Spleen (tissue), 11 donors: ENCODE results near the gene SCAMP3. TPM values are rescaled to one million over a fixed set of nuclear protein-coding genes. Genes with fewer than 3 reads are reported as not detected.

ENCODE experiments used
- DNase-seq: peaks from one replicate; pipeline ENCODE4 v3.0.0-alpha.2; 2020
- H3K27ac ChIP-seq, 8 donors: fragments of 200-600 bp; sonication (generic) in 7 of 8; 1 replicate in 4 of 8; 2 replicates in 4 of 8; pipeline versions ENCODE4 v1.5.0 to v1.8.0; 2016 to 2021; ENCODE audit warnings: inconsistent platforms in 4 of 8, mild to moderate bottlenecking in 4 of 8, moderate library complexity in 1 of 8
- H3K27me3 ChIP-seq, 7 donors: fragments of 200-600 bp; sonication (generic) in 6 of 7; replicated peaks in 1 of 7; 1 replicate in 4 of 7; 2 replicates in 3 of 7; pipeline versions ENCODE4 v1.5.0 to v1.8.0; 2016 to 2021; ENCODE audit warnings: inconsistent platforms in 3 of 7, mild to moderate bottlenecking in 1 of 7
- H3K36me3 ChIP-seq, 6 donors: fragments of 200-600 bp; sonication (generic) in 5 of 6; 1 replicate in 4 of 6; 2 replicates in 2 of 6; pipeline versions ENCODE4 v1.5.0 to v1.8.0; 2016 to 2021; ENCODE audit warnings: inconsistent platforms in 2 of 6
- H3K4me1 ChIP-seq, 6 donors: fragments of 200-600 bp; sonication (generic) in 5 of 6; 1 replicate in 3 of 6; 2 replicates in 3 of 6; pipeline versions ENCODE4 v1.5.0 to v1.8.0; 2016 to 2021; ENCODE audit warnings: inconsistent platforms in 3 of 6
- H3K4me3 ChIP-seq, 8 donors: fragments of 200-600 bp; sonication (generic) in 7 of 8; 1 replicate in 4 of 8; 2 replicates in 4 of 8; pipeline versions ENCODE4 v1.5.0 to v1.8.0; 2016 to 2021; ENCODE audit warnings: inconsistent platforms in 4 of 8, mild to moderate bottlenecking in 4 of 8, moderate library complexity in 2 of 8
- H3K9me3 ChIP-seq, 8 donors: fragments of 200-600 bp; sonication (generic) in 7 of 8; 1 replicate in 4 of 8; 2 replicates in 4 of 8; pipeline versions ENCODE4 v1.5.0 to v1.8.0; 2016 to 2021; ENCODE audit warnings: inconsistent platforms in 4 of 8
- POLR2A ChIP-seq, 3 donors: fragments of 450-650 bp; IDR thresholded peaks; one replicate each; pipeline ENCODE4 v1.5.1; 2017; ENCODE audit warnings: antibody characterized with exemption in 3 of 3, mild to moderate bottlenecking in 1 of 3
- POLR2AphosphoS5 ChIP-seq, 3 donors: sonication (generic); formaldehyde crosslinking; IDR thresholded peaks; one replicate each; pipeline ENCODE4 v1.5.1; 2017; ENCODE audit warnings: antibody characterized with exemption in 3 of 3
- WGBS, 5 donors: extraction: QIAGEN DNeasy Blood & Tissue Kit in 3 of 5; methylation state at CpG; one replicate each; pipeline versions ENCODE4 v1.1.5 to v1.1.7; 2013 to 2018; 5-methylcytosine and 5-hydroxymethylcytosine counted together
- intact Hi-C: fragments of 100-400 bp; cut with DNase I; formaldehyde crosslinking; loops from one replicate; pipeline ENCODE4 v1.15.0; 2023; ENCODE audit warnings: low total_unique reads
- polyA plus RNA-seq, 3 donors: library from polyadenylated mRNA; stranded (reverse); fragments of 200-250 nt; gene quantifications; one replicate each; pipeline ENCODE4 v1.2.1, GENCODE V29; 2013
- total RNA-seq, 7 donors: library from RNA; depleted of rRNA in 3 of 7; stranded (reverse); fragments of >200 nt in 3 of 7; fragmentation: NEBNext Ultra II Directional in 4 of 7; extraction: Animal tissue kit (Norgen Biotek cat#: 25700) in 4 of 7; gene quantifications; one replicate each; pipeline versions ENCODE4 v1.1.0 to v1.2.1, GENCODE V29; 2016 to 2021
- TF ChIP-seq, protein P1 (sequence below), 11 experiments: fragments of 200-600 bp in 7 of 11; fragments of 450-650 bp in 4 of 11; sonication (generic) in 4 of 11; IDR thresholded peaks in 8 of 11; conservative IDR thresholded peaks in 3 of 11; 1 replicate in 7 of 11; 2 replicates in 4 of 11; pipeline versions ENCODE4 v1.4.0 to v1.8.0; 2016 to 2021; ENCODE audit warnings: antibody characterized with exemption in 11 of 11, inconsistent platforms in 4 of 11, mild to moderate bottlenecking in 1 of 11
- donor health status: healthy with polysubstance abuse.
- donor health status: DM: no; HTN: no; CAD: no; lungs with moderate emphysema.
- donor health status: DM: no; HTN: no; CAD: no.
- donor health status: Bipolar disorder and iron deficiency.
- donor health status: healthy.
- donor health status: DM: no; HTN: no; CAD: no.
- donor health status: DM: yes; HTN: yes; CAD: no.

Gene SCAMP3
- total and polyA plus RNA-seq, 10 donors, result 46.5 to 59.9 (median 50.8) TPM

DNA sequence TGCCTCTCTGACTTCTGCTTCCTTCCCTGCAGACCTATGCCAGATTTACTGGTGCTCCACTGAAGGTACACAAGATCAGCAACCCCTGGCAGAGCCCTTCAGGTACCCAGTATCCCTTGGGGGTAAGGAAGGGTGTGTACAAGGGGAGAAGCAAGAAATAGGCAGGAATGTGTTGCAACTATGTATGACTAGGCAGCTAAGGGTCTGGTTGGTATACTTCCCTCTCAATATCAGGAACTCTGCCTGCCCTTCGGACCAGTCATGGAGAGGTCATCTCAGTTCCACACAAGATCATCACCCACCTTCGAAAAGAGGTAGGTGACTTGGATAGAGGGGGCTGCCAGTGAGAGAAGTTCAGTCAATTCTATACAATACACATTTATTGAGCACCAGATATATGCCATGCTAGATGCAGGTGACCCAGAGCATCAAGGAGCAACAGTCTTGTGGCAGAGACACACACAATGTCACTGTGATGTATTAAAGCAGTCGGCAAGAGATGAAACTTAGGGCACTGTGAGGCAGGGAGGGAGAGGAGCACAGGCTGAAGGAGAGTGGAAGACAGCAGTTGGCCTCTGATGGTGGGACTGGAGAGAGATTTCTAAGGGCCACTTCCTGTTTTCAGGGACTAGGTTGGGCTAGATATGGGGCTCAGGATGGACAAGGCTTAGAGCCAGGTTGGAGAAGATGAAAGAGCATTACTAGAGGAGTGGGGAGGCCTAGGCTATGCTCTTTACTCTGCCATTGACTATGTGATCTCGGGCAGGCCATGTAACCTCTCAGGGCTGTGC is 51.7 kb downstream of the SCAMP3 start:
- Histone ChIP-seq H3K36me3 (peaks cover 0 to 38% (median 0%) of the 10 kb centered on the region in 6 donors), H3K27ac (peak overlapping the region in 7 of 8 donors; percentile 96 to 100 (median 99)), H3K4me1 (peaks cover 20 to 60% (median 36%) of the 10 kb centered on the region in 6 donors), H3K27me3 (no peaks in the 10 kb centered on the region), H3K4me3 (peak overlapping the region in 4 of 8 donors; percentile 7 to 93 (median 23)), H3K9me3 (no peaks in the 10 kb centered on the region)
- WGBS, 5 donors, result 55 to 84% (median 81%) methylated on average over 4 of the region's 4 CpGs
- TF ChIP-seq, protein P1, sequence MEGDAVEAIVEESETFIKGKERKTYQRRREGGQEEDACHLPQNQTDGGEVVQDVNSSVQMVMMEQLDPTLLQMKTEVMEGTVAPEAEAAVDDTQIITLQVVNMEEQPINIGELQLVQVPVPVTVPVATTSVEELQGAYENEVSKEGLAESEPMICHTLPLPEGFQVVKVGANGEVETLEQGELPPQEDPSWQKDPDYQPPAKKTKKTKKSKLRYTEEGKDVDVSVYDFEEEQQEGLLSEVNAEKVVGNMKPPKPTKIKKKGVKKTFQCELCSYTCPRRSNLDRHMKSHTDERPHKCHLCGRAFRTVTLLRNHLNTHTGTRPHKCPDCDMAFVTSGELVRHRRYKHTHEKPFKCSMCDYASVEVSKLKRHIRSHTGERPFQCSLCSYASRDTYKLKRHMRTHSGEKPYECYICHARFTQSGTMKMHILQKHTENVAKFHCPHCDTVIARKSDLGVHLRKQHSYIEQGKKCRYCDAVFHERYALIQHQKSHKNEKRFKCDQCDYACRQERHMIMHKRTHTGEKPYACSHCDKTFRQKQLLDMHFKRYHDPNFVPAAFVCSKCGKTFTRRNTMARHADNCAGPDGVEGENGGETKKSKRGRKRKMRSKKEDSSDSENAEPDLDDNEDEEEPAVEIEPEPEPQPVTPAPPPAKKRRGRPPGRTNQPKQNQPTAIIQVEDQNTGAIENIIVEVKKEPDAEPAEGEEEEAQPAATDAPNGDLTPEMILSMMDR (IDR thresholded peaks at IDR 0.05 in 8 of 11, conservative IDR thresholded peaks at IDR 0.05 in 3 of 11), result no peak
- TF ChIP-seq POLR2AphosphoS5 (IDR thresholded peaks at IDR 0.05), result peak in 1 of 3 donors; percentile 57
- intact Hi-C loops, result no loop called here
- DNase-seq, result peak; percentile 39

DNA sequence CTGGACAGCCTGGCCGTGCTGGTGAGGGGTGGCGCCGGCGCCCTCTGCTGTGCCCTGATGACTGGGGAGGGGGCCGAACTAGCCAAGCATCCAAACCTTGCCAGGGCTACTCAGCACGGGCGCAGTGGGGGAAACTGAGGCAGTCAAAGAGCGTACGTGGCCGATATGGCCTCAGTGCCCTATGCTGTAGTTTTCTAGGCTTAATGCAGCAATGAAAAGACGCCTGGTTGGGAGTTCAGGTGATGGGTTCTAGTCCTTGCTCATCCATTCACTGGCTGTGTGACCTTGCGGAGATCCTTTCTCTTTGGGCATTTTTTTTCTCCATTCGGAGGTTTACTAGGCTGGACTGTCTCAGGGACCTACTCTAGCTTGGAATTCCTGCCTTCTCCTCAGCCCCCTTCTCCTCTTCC is 52.8 kb downstream of the SCAMP3 start:
- Histone ChIP-seq H3K4me3 (peak overlapping the region; percentile 70 to 97 (median 88)), H3K36me3 (peaks cover 0 to 27% (median 0%) of the 10 kb centered on the region in 6 donors), H3K27ac (peak overlapping the region; percentile 91 to 100 (median 99)), H3K27me3 (no peaks in the 10 kb centered on the region), H3K4me1 (peaks cover 20 to 54% (median 36%) of the 10 kb centered on the region in 6 donors), H3K9me3 (no peaks in the 10 kb centered on the region)
- 2 to 5% (median 4%) methylated on average over 11 to 13 of the region's 13 CpGs for WGBS, 5 donors
- DNase-seq, result no peak
- TF ChIP-seq, protein P1 (IDR thresholded peaks at IDR 0.05 in 8 of 11, conservative IDR thresholded peaks at IDR 0.05 in 3 of 11), result no peak
- peak in 1 of 3 donors; percentile 75 for TF ChIP-seq POLR2AphosphoS5 (IDR thresholded peaks at IDR 0.05)
- no peak for TF ChIP-seq POLR2A (IDR thresholded peaks at IDR 0.05)
- intact Hi-C loops, result no loop called here

DNA sequence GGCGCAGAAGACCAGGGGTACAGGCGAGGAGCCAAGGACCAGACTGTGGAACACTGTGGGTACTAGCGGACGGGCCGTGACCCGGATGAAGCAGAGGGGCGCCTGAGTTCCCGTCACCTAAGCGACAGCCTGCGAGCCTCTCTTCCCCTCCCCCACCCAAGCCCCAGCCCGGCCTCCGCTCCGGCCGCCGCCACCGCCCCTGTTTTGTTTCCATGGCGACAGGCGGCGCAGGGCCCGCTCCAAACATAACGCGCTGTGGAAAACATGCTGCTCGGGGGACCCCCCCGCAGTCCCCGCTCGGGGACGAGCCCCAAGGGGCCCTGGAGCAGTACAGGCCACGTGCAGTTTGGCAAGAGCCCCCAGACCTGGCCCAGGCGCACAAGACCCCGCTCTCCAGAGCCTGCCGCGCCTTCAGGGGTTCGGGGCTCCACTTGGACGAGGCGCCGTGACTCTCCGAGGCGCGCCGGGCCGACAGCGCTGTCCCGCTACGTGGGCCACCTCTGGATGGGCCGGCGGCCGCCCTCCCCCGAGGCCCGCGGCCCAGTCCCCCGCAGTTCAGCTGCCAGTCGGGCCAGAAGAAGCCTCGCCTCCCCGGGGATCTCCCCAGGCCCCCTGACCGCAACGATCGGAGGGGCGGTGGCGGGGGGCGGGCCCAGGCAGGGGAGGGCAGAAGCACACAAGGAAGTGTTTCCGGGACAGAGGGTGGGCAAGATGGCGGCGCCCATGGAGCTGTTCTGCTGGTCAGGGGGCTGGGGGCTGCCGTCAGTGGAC is 53.4 kb downstream of the SCAMP3 start, which contains the start of gene MTX1:
MTX1 (plus strand) TSS at position 155 of the 771 bp plus-strand sequence; CDS start at position 265, 110 bp downstream.
- Histone ChIP-seq H3K27me3 (no peaks in the 10 kb centered on the region), H3K27ac (peak within 1 kb of the TSS; percentile 91 to 100 (median 99)), H3K9me3 (no peaks in the 10 kb centered on the region), H3K36me3 (peaks cover 0 to 27% (median 0%) of the 10 kb centered on the region in 6 donors), H3K4me3 (peak within 1 kb of the TSS; percentile 70 to 97 (median 88)), H3K4me1 (peaks cover 20 to 54% (median 36%) of the 10 kb centered on the region in 6 donors)
- peak; percentile 97 for DNase-seq
- intact Hi-C loops, result no loop called here
- WGBS, 5 donors, result 0 to 1% (median 1%) methylated on average over 26 to 64 of the region's 64 CpGs
- TF ChIP-seq POLR2AphosphoS5 (IDR thresholded peaks at IDR 0.05) (peak; percentile 82 to 89 (median 82)), POLR2A (IDR thresholded peaks at IDR 0.05) (peak in 1 of 3 donors; percentile 30)
- TF ChIP-seq, protein P1 (IDR thresholded peaks at IDR 0.05 in 8 of 11, conservative IDR thresholded peaks at IDR 0.05 in 3 of 11), result no peak
